H1 (cell line): ENCODE measurements around the gene ALDH1A2. TPM values are rescaled to one million over a fixed set of nuclear protein-coding genes. Genes with fewer than 3 reads are reported as not detected.

ENCODE experiments used
- CTCF ChIA-PET: fragments of 300-600 bp; sonication (Branson Sonifier 250); formaldehyde crosslinking; loops from one replicate; lab custom pipeline; 2021; ENCODE audit not compliant: partially characterized antibody; lab: Charles Lee
- POLR2A ChIA-PET: fragments of 300-600 bp; sonication (Branson Sonifier 250); formaldehyde crosslinking; loops from one replicate; lab custom pipeline; 2021; ENCODE audit warnings: inconsistent platforms; ENCODE audit not compliant: partially characterized antibody; lab: Charles Lee
- DNase-seq, 2 experiments: peaks; one replicate each; pipeline versions ENCODE4 v3.0.0 to v3.0.0-alpha.2; 2010 to 2022; ENCODE audit warnings: low spot score in 2 of 2, low read depth in 1 of 2, mixed read lengths in 1 of 2
- FAIRE-seq: peaks from 2 replicates; lab custom pipeline; 2011; peaks lifted over from hg19 to GRCh38; lab: Jason Lieb, UNC
- H2AFZ ChIP-seq: 2 replicates; pipeline ENCODE4 v1.8.1; 2012; ENCODE audit warnings: low read length, inconsistent platforms
- H2AK5ac ChIP-seq: 2 replicates; pipeline ENCODE4 v1.6.1; 2013; ENCODE audit warnings: low read depth, low read length
- H2BK120ac ChIP-seq: replicated peaks from 2 replicates; pipeline ENCODE3; 2013; ENCODE audit warnings: low read depth, low read length, inconsistent platforms
- H2BK12ac ChIP-seq: 2 replicates; pipeline ENCODE4 v1.6.1; 2013; ENCODE audit warnings: low read depth, low read length
- H2BK15ac ChIP-seq: 2 replicates; pipeline ENCODE4 v1.6.1; 2013; ENCODE audit warnings: low read length
- H2BK20ac ChIP-seq: 2 replicates; pipeline ENCODE4 v1.6.1; 2013; ENCODE audit warnings: low read length
- H2BK5ac ChIP-seq: 2 replicates; pipeline ENCODE4 v1.6.1; 2013; ENCODE audit warnings: low read depth, low read length
- H3K14ac ChIP-seq: 2 replicates; pipeline ENCODE4 v1.6.1; 2013; ENCODE audit warnings: inconsistent platforms; ENCODE audit not compliant: insufficient read length
- H3K18ac ChIP-seq: 2 replicates; pipeline ENCODE4 v1.6.1; 2013; ENCODE audit warnings: low read length; ENCODE audit errors: extremely low read depth
- H3K23ac ChIP-seq: 2 replicates; pipeline ENCODE4 v1.6.1; 2013; ENCODE audit warnings: inconsistent platforms; ENCODE audit not compliant: insufficient read length
- H3K23me2 ChIP-seq: 2 replicates; pipeline ENCODE4 v1.6.1; 2013; ENCODE audit warnings: low read depth, low read length
- H3K27ac ChIP-seq: 2 replicates; pipeline ENCODE4 v1.6.1; 2011; ENCODE audit warnings: low read depth, low read length, inconsistent platforms
- H3K27me3 ChIP-seq, 4 experiments: replicated peaks in 1 of 4; 1 replicate in 1 of 4; 2 replicates in 3 of 4; pipeline versions ENCODE4 v1.6.1 to v1.8.1; 2011 to 2013; ENCODE audit warnings: low read length in 3 of 4, mild to moderate bottlenecking in 3 of 4, inconsistent platforms in 2 of 4, mixed read lengths in 2 of 4, moderate library complexity in 1 of 4; ENCODE audit not compliant: control insufficient read depth in 3 of 4, insufficient read depth in 3 of 4; ENCODE audit errors: extremely low read depth in 1 of 4
- H3K36me3 ChIP-seq, 4 experiments: 2 replicates each; pipeline versions ENCODE4 v1.6.1 to v1.8.1; 2011 to 2013; ENCODE audit warnings: mild to moderate bottlenecking in 4 of 4, low read length in 3 of 4, moderate library complexity in 2 of 4, control low read depth in 1 of 4, inconsistent platforms in 1 of 4; ENCODE audit not compliant: insufficient read depth in 4 of 4, control insufficient read depth in 2 of 4
- H3K4ac ChIP-seq: replicated peaks from 2 replicates; pipeline ENCODE3; 2013; ENCODE audit warnings: low read length, low read depth, mixed read lengths, inconsistent platforms; ENCODE audit not compliant: insufficient read length
- H3K4me1 ChIP-seq, 4 experiments: replicated peaks in 1 of 4; 1 replicate in 1 of 4; 2 replicates in 3 of 4; pipeline versions ENCODE4 v1.6.1 to v1.8.1; 2011 to 2013; ENCODE audit warnings: low read length in 3 of 4, inconsistent platforms in 2 of 4, mixed read lengths in 1 of 4; ENCODE audit not compliant: insufficient read depth in 4 of 4, control insufficient read depth in 3 of 4
- H3K4me2 ChIP-seq, 2 experiments: 2 replicates each; pipeline versions ENCODE4 v1.6.1 to v1.8.1; 2011 to 2013; ENCODE audit warnings: low read depth in 2 of 2, low read length in 2 of 2, control low read depth in 1 of 2, inconsistent platforms in 1 of 2, mild to moderate bottlenecking in 1 of 2; ENCODE audit not compliant: insufficient read depth in 1 of 2
- H3K4me3 ChIP-seq, 4 experiments: fragments of 200-600, 300-600 bp in 1 of 4; sonication (generic), shearing (Covaris generic), sonication (Bioruptor Twin) in 1 of 4; 2 replicates each; pipeline versions ENCODE4 v1.5.1 to v1.8.1; 2011 to 2016; ENCODE audit warnings: low read length in 4 of 4, low read depth in 3 of 4, control low read depth in 2 of 4, inconsistent platforms in 2 of 4, mild to moderate bottlenecking in 2 of 4, mixed read lengths in 1 of 4, moderate library complexity in 1 of 4; ENCODE audit not compliant: insufficient read depth in 2 of 4; ENCODE audit errors: extremely low read depth in 1 of 4
- H3K56ac ChIP-seq: replicated peaks from 2 replicates; pipeline ENCODE3; 2013; ENCODE audit warnings: low read depth, mild to moderate bottlenecking, mixed read lengths, low read length, inconsistent platforms; ENCODE audit not compliant: insufficient read length
- H3K79me1 ChIP-seq: 2 replicates; pipeline ENCODE4 v1.6.1; 2013; ENCODE audit warnings: low read depth, low read length, control low read depth
- H3K79me2 ChIP-seq, 2 experiments: 2 replicates each; pipeline versions ENCODE4 v1.6.1 to v1.8.1; 2012 to 2013; ENCODE audit warnings: low read length in 2 of 2, mild to moderate bottlenecking in 2 of 2, inconsistent platforms in 1 of 2; ENCODE audit not compliant: insufficient read depth in 2 of 2, control insufficient read depth in 1 of 2
- H3K9ac ChIP-seq, 4 experiments: replicated peaks in 1 of 4; 1 replicate in 1 of 4; 2 replicates in 3 of 4; pipeline versions ENCODE4 v1.6.1 to v1.8.1; 2011 to 2013; ENCODE audit warnings: low read depth in 3 of 4, low read length in 3 of 4, control low read depth in 2 of 4, mild to moderate bottlenecking in 2 of 4, moderate library complexity in 2 of 4, inconsistent platforms in 1 of 4; ENCODE audit errors: extremely low read depth in 1 of 4
- H3K9me3 ChIP-seq, 2 experiments: 2 replicates each; pipeline versions ENCODE4 v1.6.1 to v1.8.1; 2012 to 2013; ENCODE audit warnings: mild to moderate bottlenecking in 2 of 2, moderate library complexity in 2 of 2, control low read depth in 1 of 2, inconsistent platforms in 1 of 2, low read depth in 1 of 2, low read length in 1 of 2, mixed read lengths in 1 of 2; ENCODE audit not compliant: insufficient read depth in 2 of 2
- H4K20me1 ChIP-seq, 2 experiments: replicated peaks in 1 of 2; 2 replicates each; pipeline versions ENCODE3 to v1.8.1; 2011 to 2013; ENCODE audit warnings: inconsistent platforms in 2 of 2, low read length in 2 of 2, mild to moderate bottlenecking in 1 of 2; ENCODE audit not compliant: insufficient read depth in 2 of 2, control insufficient read depth in 1 of 2
- H4K5ac ChIP-seq: 2 replicates; pipeline ENCODE4 v1.6.1; 2013; ENCODE audit warnings: low read length, low read depth, mixed read lengths, inconsistent platforms; ENCODE audit not compliant: insufficient read length
- H4K8ac ChIP-seq: 2 replicates; pipeline ENCODE4 v1.8.0; 2013; ENCODE audit warnings: mild to moderate bottlenecking, moderate library complexity, low read length, inconsistent platforms; ENCODE audit not compliant: insufficient read depth; ENCODE audit errors: extremely low read depth
- H4K91ac ChIP-seq: replicated peaks from 2 replicates; pipeline ENCODE3; 2013; ENCODE audit warnings: low read length, mixed read lengths, inconsistent platforms; ENCODE audit not compliant: insufficient read length
- CTCF ChIP-seq, 3 experiments: IDR thresholded peaks; 1 replicate in 2 of 3; 2 replicates in 1 of 3; pipeline versions ENCODE4 v1.5.1 to v1.6.1; 2011; ENCODE audit warnings: low read length in 3 of 3, mild to moderate bottlenecking in 3 of 3, inconsistent platforms in 2 of 3, low read depth in 1 of 3, moderate library complexity in 1 of 3; ENCODE audit not compliant: insufficient read depth in 1 of 3; ENCODE audit errors: control extremely low read depth in 1 of 3
- EGR1 ChIP-seq: IDR thresholded peaks from 2 replicates; pipeline ENCODE4 v1.6.1; 2011; ENCODE audit warnings: low read depth, low read length, borderline replicate concordance
- FOSL1 ChIP-seq: IDR thresholded peaks from 2 replicates; pipeline ENCODE4 v1.6.1; 2011; ENCODE audit warnings: mild to moderate bottlenecking, low read depth, low read length, moderate library complexity; ENCODE audit not compliant: insufficient read depth
- HDAC2 ChIP-seq, 2 experiments: fragments of 300-600 bp in 1 of 2; sonication (generic) in 1 of 2; IDR thresholded peaks; 2 replicates each; pipeline ENCODE4 v1.6.1; 2011 to 2012; ENCODE audit warnings: low read depth in 2 of 2, low read length in 2 of 2, mild to moderate bottlenecking in 2 of 2, moderate library complexity in 2 of 2, borderline replicate concordance in 1 of 2, inconsistent platforms in 1 of 2
- KDM4A ChIP-seq: IDR thresholded peaks from one replicate; pipeline ENCODE4 v1.7.1; 2012; ENCODE audit warnings: low read depth, mild to moderate bottlenecking, moderate library complexity, low read length, inconsistent platforms; ENCODE audit not compliant: severe bottlenecking
- POLR2A ChIP-seq, 2 experiments: IDR thresholded peaks; 1 replicate in 1 of 2; 2 replicates in 1 of 2; pipeline ENCODE4 v1.6.1; 2011; ENCODE audit warnings: low read depth in 2 of 2, low read length in 2 of 2, mild to moderate bottlenecking in 2 of 2; ENCODE audit errors: control extremely low read depth in 1 of 2
- SIN3A ChIP-seq, 2 experiments: IDR thresholded peaks in 1 of 2; conservative IDR thresholded peaks in 1 of 2; 2 replicates each; pipeline ENCODE4 v1.6.1; 2011 to 2012; ENCODE audit warnings: low read length in 2 of 2, improper control_type of control experiment in 1 of 2, low read depth in 1 of 2, mild to moderate bottlenecking in 1 of 2
- SP2 ChIP-seq: IDR thresholded peaks from 2 replicates; pipeline ENCODE4 v1.6.1; 2012; ENCODE audit warnings: mild to moderate bottlenecking, low read length, inconsistent platforms
- TCF12 ChIP-seq: IDR thresholded peaks from 2 replicates; pipeline ENCODE4 v1.6.1; 2011; ENCODE audit warnings: low read depth, mild to moderate bottlenecking, low read length
- WGBS, 2 experiments: shearing (Covaris generic) in 1 of 2; methylation state at CpG; one replicate each; pipeline versions ENCODE4 v1.1.6 to v1.1.7; 2013 to 2015; ENCODE audit warnings: low lambda C conversion rate in 2 of 2, mixed read lengths in 2 of 2, inconsistent platforms in 1 of 2, low coverage in 1 of 2, missing lambda C conversion rate in 1 of 2; ENCODE audit not compliant: insufficient replicate concordance in 2 of 2, insufficient coverage in 1 of 2, insufficient read length in 1 of 2; ENCODE audit errors: extremely low coverage in 1 of 2, missing lambda C conversion rate in 1 of 2; 5-methylcytosine and 5-hydroxymethylcytosine counted together
- polyA plus RNA-seq, 7 experiments: library from polyadenylated mRNA; depleted of rRNA in 3 of 7; stranded (reverse) in 5 of 7; unstranded in 2 of 7; fragments of >200 nt in 5 of 7; fragments of 200-250 nt in 2 of 7; gene quantifications; 1 replicate in 5 of 7; 2 replicates in 1 of 7; 4 replicates in 1 of 7; pipeline versions ENCODE4 v1.2.1 to v1.2.3, GENCODE V29; 2011 to 2013; ENCODE audit warnings: missing spikeins in 2 of 7, mixed read lengths in 2 of 7
- total RNA-seq: library from RNA; stranded (reverse); fragmentation: NEBNext Ultra II Directional; extraction: Animal tissue kit (Norgen Biotek cat#: 25700); gene quantifications from 2 replicates; pipeline ENCODE4 v1.2.1, GENCODE V29; 2021
- TF ChIP-seq, protein P1 (sequence below): IDR thresholded peaks from 2 replicates; pipeline ENCODE4 v1.6.1; 2011; ENCODE audit warnings: low read length, improper control_type of control experiment

ALDH1A2 gene
- total and polyA plus RNA-seq, 2 of the 8 experiments (the other 6 are each of a cell fraction or from before 2014, with no cell fraction given) = 0.06 to 0.24 TPM

DNA sequence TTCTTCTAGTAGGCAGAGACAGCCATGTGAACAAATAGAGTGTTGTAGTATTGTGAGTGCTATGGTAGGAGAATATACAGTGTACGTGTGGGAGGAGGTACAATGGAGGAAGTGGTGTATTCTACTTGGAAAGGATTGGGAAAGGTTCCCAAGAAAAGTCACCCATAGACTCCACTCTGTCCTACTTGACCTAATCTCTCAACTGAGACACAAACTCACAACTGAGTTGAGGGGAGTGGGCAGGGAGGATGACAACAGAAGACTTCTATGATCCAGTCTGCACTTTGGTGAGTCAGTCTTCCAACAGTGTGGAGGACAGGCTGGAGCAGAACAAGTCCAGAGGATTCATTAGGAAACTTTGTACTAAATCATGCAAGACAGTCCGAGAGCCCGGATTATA, 43.9 kb upstream of the ALDH1A2 start:
- peaks cover 0 to 3% (median 0%) of the 10 kb centered on the region in 4 experiments; a peak in 1 of 7 replicates for H3K4me1 ChIP-seq
- H2AK5ac ChIP-seq = no peak overlapping the region
- H2BK20ac ChIP-seq = no peak overlapping the region
- no peak overlapping the region for H3K9ac ChIP-seq
- H2BK12ac ChIP-seq = no peak overlapping the region
- ChIA-PET POLR2A (no interaction called here), CTCF (no interaction called here)
- DNase-seq (no peak), FAIRE-seq (no peak)
- H3K9me3 ChIP-seq = no peaks in the 10 kb centered on the region
- H3K23ac ChIP-seq = no peak overlapping the region
- H4K91ac ChIP-seq = no peak overlapping the region
- H3K27me3 ChIP-seq = no peaks in the 10 kb centered on the region
- no peaks in the 10 kb centered on the region for H3K79me2 ChIP-seq
- WGBS, 2 experiments = 80% methylated on average over 3 of the region's 3 CpGs; no CpG with 5 or more reads in 1 of the 2 experiments
- H3K18ac ChIP-seq = no peak overlapping the region
- no peaks in the 10 kb centered on the region for H3K36me3 ChIP-seq
- no peaks in the 10 kb centered on the region for H3K23me2 ChIP-seq
- no peak overlapping the region for H3K4me3 ChIP-seq
- H2AFZ ChIP-seq = no peak overlapping the region; the same call in 1 of the 2 replicates
- H4K20me1 ChIP-seq = no peaks in the 10 kb centered on the region
- no peak overlapping the region for H2BK5ac ChIP-seq
- no peak overlapping the region for H3K27ac ChIP-seq
- no peak overlapping the region for H3K56ac ChIP-seq
- no peak overlapping the region for H3K4ac ChIP-seq
- no peaks in the 10 kb centered on the region for H3K79me1 ChIP-seq
- H4K8ac ChIP-seq = no peak overlapping the region
- H4K5ac ChIP-seq = no peak overlapping the region
- H3K4me2 ChIP-seq = no peak overlapping the region
- no peak overlapping the region for H3K14ac ChIP-seq
- H2BK15ac ChIP-seq = no peak overlapping the region
- H2BK120ac ChIP-seq = no peak overlapping the region
- TF ChIP-seq TCF12 (no peak), HDAC2 (IDR thresholded peaks at IDR 0.05; ENCODE audit: borderline replicate concordance in 1 of 2, low read depth in 2 of 2, low read length in 2 of 2) (no peak), CTCF (IDR thresholded peaks at IDR 0.05; ENCODE audit: control extremely low read depth in 1 of 3, insufficient read depth in 1 of 3, low read depth in 1 of 3, low read length in 3 of 3) (no peak), SP2 (no peak), EGR1 (no peak), POLR2A (IDR thresholded peaks at IDR 0.05; ENCODE audit: control extremely low read depth in 1 of 2, low read depth in 2 of 2, low read length in 2 of 2) (no peak), KDM4A (no peak), FOSL1 (no peak), SIN3A (conservative IDR thresholded peaks at IDR 0.05 in 1 of 2, IDR thresholded peaks at IDR 0.05 in 1 of 2; ENCODE audit: low read depth in 1 of 2, low read length in 2 of 2) (no peak)
- TF ChIP-seq, protein P1, sequence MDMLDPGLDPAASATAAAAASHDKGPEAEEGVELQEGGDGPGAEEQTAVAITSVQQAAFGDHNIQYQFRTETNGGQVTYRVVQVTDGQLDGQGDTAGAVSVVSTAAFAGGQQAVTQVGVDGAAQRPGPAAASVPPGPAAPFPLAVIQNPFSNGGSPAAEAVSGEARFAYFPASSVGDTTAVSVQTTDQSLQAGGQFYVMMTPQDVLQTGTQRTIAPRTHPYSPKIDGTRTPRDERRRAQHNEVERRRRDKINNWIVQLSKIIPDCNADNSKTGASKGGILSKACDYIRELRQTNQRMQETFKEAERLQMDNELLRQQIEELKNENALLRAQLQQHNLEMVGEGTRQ = no peak
